Smooth muscle cell (in vitro differentiated cells): ENCODE measurements around the gene BAHCC1. TPM values are rescaled to one million over a fixed set of nuclear protein-coding genes. Genes with fewer than 3 reads are reported as not detected.

Source experiments
- DNase-seq: peaks from one replicate; lab custom pipeline; 2025; ENCODE audit not compliant: unreplicated experiment; lab: John Stamatoyannopoulos, UW
- H2AFZ ChIP-seq: fragments of 200-600 bp; sonication (generic); 2 replicates; pipeline ENCODE4 v1.6.0; 2016; ENCODE audit warnings: antibody characterized with exemption, low read depth, mild to moderate bottlenecking
- H3F3A ChIP-seq: fragments of 200-600 bp; sonication (generic); 2 replicates; pipeline ENCODE4 v1.6.0; 2017; ENCODE audit warnings: antibody characterized with exemption, low read depth
- H3K27ac ChIP-seq: fragments of 200-600 bp; sonication (generic); 2 replicates; pipeline ENCODE4 v1.5.1; 2016; ENCODE audit warnings: low read depth, mild to moderate bottlenecking
- H3K27me3 ChIP-seq: fragments of 200-600 bp; sonication (generic); 2 replicates; pipeline ENCODE4 v1.6.1; 2016; ENCODE audit warnings: low read depth, mild to moderate bottlenecking
- H3K36me3 ChIP-seq: fragments of 200-600 bp; sonication (generic); 2 replicates; pipeline ENCODE4 v1.5.1; 2016; ENCODE audit warnings: low read depth
- H3K4me1 ChIP-seq: fragments of 200-600 bp; sonication (generic); 2 replicates; pipeline ENCODE4 v1.5.1; 2016; ENCODE audit warnings: low read depth
- H3K4me2 ChIP-seq: fragments of 200-600 bp; sonication (generic); 2 replicates; pipeline ENCODE4 v1.6.0; 2016; ENCODE audit warnings: mild to moderate bottlenecking
- H3K4me3 ChIP-seq: fragments of 200-600 bp; sonication (generic); 2 replicates; pipeline ENCODE4 v1.5.1; 2016; ENCODE audit warnings: mild to moderate bottlenecking
- H3K79me2 ChIP-seq: fragments of 200-600 bp; sonication (generic); 2 replicates; pipeline ENCODE4 v1.6.0; 2016; ENCODE audit warnings: low read depth, mild to moderate bottlenecking
- H3K9ac ChIP-seq: fragments of 200-600 bp; sonication (generic); 2 replicates; pipeline ENCODE4 v1.6.0; 2016; ENCODE audit warnings: low read depth
- H3K9me3 ChIP-seq: fragments of 200-600 bp; sonication (generic); replicated peaks from 2 replicates; pipeline ENCODE4 v1.5.1; 2016; ENCODE audit warnings: low read depth
- H4K20me1 ChIP-seq: fragments of 200-600 bp; sonication (generic); 2 replicates; pipeline ENCODE4 v1.6.0; 2016; ENCODE audit warnings: low read depth
- CTCF ChIP-seq: fragments of 200-600 bp; sonication (generic); IDR thresholded peaks from 2 replicates; pipeline ENCODE4 v1.5.1; 2017; ENCODE audit warnings: borderline replicate concordance, mild to moderate bottlenecking, antibody characterized with exemption; ENCODE audit not compliant: insufficient read depth, poor library complexity, severe bottlenecking
- WGBS: methylation state at CpG from one replicate; pipeline ENCODE4 v1.1.7; 2016; ENCODE audit warnings: low lambda C conversion rate; 5-methylcytosine and 5-hydroxymethylcytosine counted together
- polyA plus RNA-seq: library from polyadenylated mRNA; unstranded; fragments of >200 nt; fragmentation: Nextera tagmentation; extraction: Ambion mirVana; gene quantifications from 2 replicates; pipeline ENCODE4 v1.2.1, GENCODE V29; 2016
- total RNA-seq: library from RNA; depleted of rRNA; stranded (reverse); fragments of >200 nt; gene quantifications from 2 replicates; pipeline ENCODE4 v1.2.3, GENCODE V29; 2014

The BAHCC1 gene
- total and polyA plus RNA-seq, 2 experiments from 2014 or later: 3.2 to 4.6 TPM

GRCh38 chr17:81448442-81448841 lies 53.2 kb downstream of the BAHCC1 start:
- TF ChIP-seq CTCF: no peak
- Histone ChIP-seq H3K4me3 (no peak overlapping the region), H3F3A (no peaks in the 10 kb centered on the region), H3K4me1 (no peaks in the 10 kb centered on the region), H2AFZ (no peak overlapping the region), H3K9me3 (no peaks in the 10 kb centered on the region), H3K27me3 (no peaks in the 10 kb centered on the region), H3K27ac (no peak overlapping the region), H3K79me2 (no peaks in the 10 kb centered on the region), H4K20me1 (no peaks in the 10 kb centered on the region), H3K9ac (no peak overlapping the region), H3K4me2 (no peak overlapping the region), H3K36me3 (no peaks in the 10 kb centered on the region)
- no peak for DNase-seq
- WGBS: 95% methylated on average over 25 of the region's 25 CpGs

- H3K9me3 ChIP-seq: no peaks in the 10 kb centered on the region
- H3K27ac ChIP-seq: no peak overlapping the region
- no peak overlapping the region for H2AFZ ChIP-seq
- H3K36me3 ChIP-seq: no peaks in the 10 kb centered on the region
- TF ChIP-seq CTCF: no peak
- H4K20me1 ChIP-seq: no peaks in the 10 kb centered on the region
- no peaks in the 10 kb centered on the region for H3K4me1 ChIP-seq
- H3K79me2 ChIP-seq: no peaks in the 10 kb centered on the region
- H3K9ac ChIP-seq: no peak overlapping the region
- H3K4me2 ChIP-seq: no peak overlapping the region
- H3K27me3 ChIP-seq: no peaks in the 10 kb centered on the region
- DNase-seq: no peak
- WGBS: 94% methylated on average over 10 of the region's 12 CpGs
- H3F3A ChIP-seq: no peaks in the 10 kb centered on the region
- no peak overlapping the region for H3K4me3 ChIP-seq
Observed at GRCh38 chr17:81448950-81449349, 53.7 kb downstream of the BAHCC1 start.

GRCh38 chr17:81449351-81449750 lies 54.1 kb downstream of the BAHCC1 start:
- Histone ChIP-seq H3K4me3 (no peak overlapping the region), H2AFZ (no peak overlapping the region), H3K27me3 (no peaks in the 10 kb centered on the region), H3K79me2 (no peaks in the 10 kb centered on the region), H3K4me2 (no peak overlapping the region), H3F3A (no peaks in the 10 kb centered on the region), H3K36me3 (no peaks in the 10 kb centered on the region), H4K20me1 (no peaks in the 10 kb centered on the region), H3K9ac (no peak overlapping the region), H3K4me1 (no peaks in the 10 kb centered on the region), H3K9me3 (no peaks in the 10 kb centered on the region), H3K27ac (no peak overlapping the region)
- WGBS: 95% methylated on average over 6 of the region's 8 CpGs
- TF ChIP-seq CTCF: no peak
- no peak for DNase-seq

- no peak overlapping the region for H3K27ac ChIP-seq
- H2AFZ ChIP-seq: no peak overlapping the region
- no peak for DNase-seq
- no peaks in the 10 kb centered on the region for H4K20me1 ChIP-seq
- 97% methylated on average over 18 of the region's 26 CpGs for WGBS
- no peaks in the 10 kb centered on the region for H3K9me3 ChIP-seq
- no peaks in the 10 kb centered on the region for H3K36me3 ChIP-seq
- H3K27me3 ChIP-seq: no peaks in the 10 kb centered on the region
- TF ChIP-seq CTCF: no peak
- H3K4me1 ChIP-seq: peaks cover 5% of the 10 kb centered on the region
- no peak overlapping the region for H3K4me3 ChIP-seq
- no peak overlapping the region for H3K9ac ChIP-seq
- no peaks in the 10 kb centered on the region for H3K79me2 ChIP-seq
- H3K4me2 ChIP-seq: no peak overlapping the region
- H3F3A ChIP-seq: no peaks in the 10 kb centered on the region
Observed at GRCh38 chr17:81451823-81452222, 56.6 kb downstream of the BAHCC1 start.
